ENCODE results near the gene TFR2.

DNA sequence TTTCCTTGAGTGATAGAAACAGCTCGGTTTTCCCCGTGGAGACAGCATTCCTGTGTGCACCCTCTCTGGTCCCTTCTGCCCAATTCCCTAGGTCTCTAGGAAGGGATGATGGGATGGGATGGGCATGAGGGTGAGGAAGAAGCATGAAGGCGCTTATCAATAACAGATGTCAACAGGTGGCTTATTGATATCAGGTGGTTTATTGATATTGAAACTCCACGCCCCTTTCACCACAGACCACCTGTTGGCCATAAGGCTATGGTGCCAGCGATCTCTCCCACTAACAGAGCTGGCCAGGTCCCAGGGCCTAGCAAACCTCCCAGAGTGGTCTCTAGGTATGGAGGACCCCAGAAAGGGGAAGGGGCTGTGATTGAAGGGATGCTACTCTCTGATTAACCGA is 21.1 kb downstream of the TFR2 start:
- TF ChIP-seq, protein P1, sequence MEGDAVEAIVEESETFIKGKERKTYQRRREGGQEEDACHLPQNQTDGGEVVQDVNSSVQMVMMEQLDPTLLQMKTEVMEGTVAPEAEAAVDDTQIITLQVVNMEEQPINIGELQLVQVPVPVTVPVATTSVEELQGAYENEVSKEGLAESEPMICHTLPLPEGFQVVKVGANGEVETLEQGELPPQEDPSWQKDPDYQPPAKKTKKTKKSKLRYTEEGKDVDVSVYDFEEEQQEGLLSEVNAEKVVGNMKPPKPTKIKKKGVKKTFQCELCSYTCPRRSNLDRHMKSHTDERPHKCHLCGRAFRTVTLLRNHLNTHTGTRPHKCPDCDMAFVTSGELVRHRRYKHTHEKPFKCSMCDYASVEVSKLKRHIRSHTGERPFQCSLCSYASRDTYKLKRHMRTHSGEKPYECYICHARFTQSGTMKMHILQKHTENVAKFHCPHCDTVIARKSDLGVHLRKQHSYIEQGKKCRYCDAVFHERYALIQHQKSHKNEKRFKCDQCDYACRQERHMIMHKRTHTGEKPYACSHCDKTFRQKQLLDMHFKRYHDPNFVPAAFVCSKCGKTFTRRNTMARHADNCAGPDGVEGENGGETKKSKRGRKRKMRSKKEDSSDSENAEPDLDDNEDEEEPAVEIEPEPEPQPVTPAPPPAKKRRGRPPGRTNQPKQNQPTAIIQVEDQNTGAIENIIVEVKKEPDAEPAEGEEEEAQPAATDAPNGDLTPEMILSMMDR (IDR thresholded peaks at IDR 0.05) = no peak
- no peak for TF ChIP-seq POLR2A (IDR thresholded peaks at IDR 0.05)

Data from heart left ventricle (tissue), 13 donors.